ENCODE measurements around the gene ADAM22.

Gene ADAM22

DNA sequence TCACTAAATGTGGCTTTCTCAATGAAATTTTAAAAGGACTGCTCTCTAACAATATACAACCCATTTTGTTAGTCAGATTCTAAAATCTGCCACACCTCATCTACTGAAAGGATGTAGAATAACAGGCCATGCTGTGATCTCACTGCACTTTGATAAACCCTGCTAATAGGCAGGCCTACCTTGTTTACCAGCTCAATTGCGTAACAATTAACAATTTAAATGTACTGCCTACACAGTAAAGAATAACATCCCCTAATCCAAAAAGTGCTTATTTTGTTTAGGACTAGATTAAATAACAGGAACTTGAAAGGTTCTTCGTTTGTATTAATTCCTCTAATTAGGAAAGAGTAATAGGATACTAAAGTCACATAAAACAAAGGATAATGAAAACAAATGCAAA lies 281.2 kb downstream of the ADAM22 start:
- Histone ChIP-seq H3K27me3 (replicated peaks in 2 of 5; ENCODE audit: control insufficient read depth in 4 of 5, insufficient read depth in 5 of 5, low read length in 4 of 5) (no peaks in the 10 kb centered on the region), H3K4me1 (ENCODE audit: control extremely low read depth in 1 of 4, control insufficient read depth in 4 of 4, insufficient read depth in 4 of 4, low read length in 3 of 4) (peaks cover 15 to 22% (median 20%) of the 10 kb centered on the region in 4 experiments), H3K36me3 (ENCODE audit: control insufficient read depth in 4 of 4, insufficient read depth in 4 of 4, low read length in 3 of 4) (peaks cover 22 to 58% (median 40%) of the 10 kb centered on the region in 4 experiments), H3K4me3 (ENCODE audit: control insufficient read depth in 1 of 7, extremely low read depth in 1 of 7, insufficient read depth in 4 of 7, low read depth in 2 of 7, low read length in 6 of 7) (no peak overlapping the region), H3K9me3 (ENCODE audit: control extremely low read depth in 1 of 5, control insufficient read depth in 4 of 5, insufficient read depth in 2 of 5, low read depth in 1 of 5, low read length in 4 of 5) (no peaks in the 10 kb centered on the region), H3K27ac (ENCODE audit: insufficient read depth in 1 of 2, low read depth in 1 of 2, low read length in 2 of 2, poor library complexity in 1 of 2, severe bottlenecking in 2 of 2) (no peak overlapping the region)
- DNase-seq = no peak
- ChIA-PET POLR2A (no interaction called here), CTCF (no interaction called here)
- WGBS (ENCODE audit: insufficient coverage) = no CpG with 5 or more reads among the region's 2 CpGs

- ChIA-PET CTCF (interaction anchor here (1.0 kb wide), 1 partner anchor 8 kb away, joined by 4 read pairs; no protein-coding TSS in a partner anchor), POLR2A (no interaction called here)
- Histone ChIP-seq H3K27ac (ENCODE audit: insufficient read depth in 1 of 2, low read depth in 1 of 2, low read length in 2 of 2, poor library complexity in 1 of 2, severe bottlenecking in 2 of 2) (no peak overlapping the region), H3K36me3 (ENCODE audit: control insufficient read depth in 4 of 4, insufficient read depth in 4 of 4, low read length in 3 of 4) (peaks cover 19 to 54% (median 39%) of the 10 kb centered on the region in 4 experiments), H3K27me3 (replicated peaks in 2 of 5; ENCODE audit: control insufficient read depth in 4 of 5, insufficient read depth in 5 of 5, low read length in 4 of 5) (no peaks in the 10 kb centered on the region), H3K9me3 (ENCODE audit: control extremely low read depth in 1 of 5, control insufficient read depth in 4 of 5, insufficient read depth in 2 of 5, low read depth in 1 of 5, low read length in 4 of 5) (no peaks in the 10 kb centered on the region), H3K4me1 (ENCODE audit: control extremely low read depth in 1 of 4, control insufficient read depth in 4 of 4, insufficient read depth in 4 of 4, low read length in 3 of 4) (peaks cover 18 to 32% (median 26%) of the 10 kb centered on the region in 4 experiments), H3K4me3 (ENCODE audit: control insufficient read depth in 1 of 7, extremely low read depth in 1 of 7, insufficient read depth in 4 of 7, low read depth in 2 of 7, low read length in 6 of 7) (no peak overlapping the region)
- DNase-seq = no peak
Observed at GRCh38 chr7:88216276-88216675, 282.2 kb downstream of the ADAM22 start.

GRCh38 chr7:88217675-88218428 lies 283.8 kb downstream of the ADAM22 start:
- H3K36me3 ChIP-seq (ENCODE audit: control insufficient read depth in 4 of 4, insufficient read depth in 4 of 4, low read length in 3 of 4) = peaks cover 16 to 38% (median 27%) of the 10 kb centered on the region in 4 experiments
- peak in 2 of 3 donors; percentile 46 to 64 for DNase-seq
- ChIA-PET POLR2A (no interaction called here), CTCF (interaction anchor here (0.9 to 1.2 kb wide), 5 partner anchors 10 to 51 kb away, joined by 3 to 7 read pairs (median 3); no protein-coding TSS in a partner anchor)
- H3K9me3 ChIP-seq (ENCODE audit: control extremely low read depth in 1 of 5, control insufficient read depth in 4 of 5, insufficient read depth in 2 of 5, low read depth in 1 of 5, low read length in 4 of 5) = no peaks in the 10 kb centered on the region
- peaks cover 18 to 33% (median 26%) of the 10 kb centered on the region in 4 experiments for H3K4me1 ChIP-seq (ENCODE audit: control extremely low read depth in 1 of 4, control insufficient read depth in 4 of 4, insufficient read depth in 4 of 4, low read length in 3 of 4)
- 13% methylated on average over 1 of the region's 1 CpG for WGBS (ENCODE audit: insufficient coverage)
- H3K27ac ChIP-seq (ENCODE audit: insufficient read depth in 1 of 2, low read depth in 1 of 2, low read length in 2 of 2, poor library complexity in 1 of 2, severe bottlenecking in 2 of 2) = peak overlapping the region; percentile 97 to 98
- H3K27me3 ChIP-seq (replicated peaks in 2 of 5; ENCODE audit: control insufficient read depth in 4 of 5, insufficient read depth in 5 of 5, low read length in 4 of 5) = no peaks in the 10 kb centered on the region
- H3K4me3 ChIP-seq (ENCODE audit: control insufficient read depth in 1 of 7, extremely low read depth in 1 of 7, insufficient read depth in 4 of 7, low read depth in 2 of 7, low read length in 6 of 7) = peak overlapping the region in 6 of 7 experiments; percentile 50 to 98 (median 92)

DNA sequence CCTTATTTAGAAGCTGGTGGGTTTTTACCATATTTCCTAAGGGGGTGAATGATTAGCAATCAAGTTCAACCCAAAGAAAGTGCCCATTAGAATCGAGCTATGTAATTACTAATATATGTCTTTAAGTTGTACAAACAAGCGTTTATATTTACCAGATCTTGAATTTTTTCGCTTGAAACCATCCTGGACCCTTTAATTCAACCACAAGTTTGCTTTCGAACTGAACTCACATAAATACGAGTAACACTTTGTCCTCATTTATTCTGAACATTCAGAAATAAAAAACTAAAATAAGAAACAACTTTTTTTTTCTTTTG lies 284.3 kb downstream of the ADAM22 start:
- H3K27me3 ChIP-seq (replicated peaks in 2 of 5; ENCODE audit: control insufficient read depth in 4 of 5, insufficient read depth in 5 of 5, low read length in 4 of 5) = no peaks in the 10 kb centered on the region
- H3K4me3 ChIP-seq (ENCODE audit: control insufficient read depth in 1 of 7, extremely low read depth in 1 of 7, insufficient read depth in 4 of 7, low read depth in 2 of 7, low read length in 6 of 7) = peak overlapping the region in 6 of 7 experiments; percentile 83 to 98 (median 94)
- peaks cover 18 to 33% (median 26%) of the 10 kb centered on the region in 4 experiments for H3K4me1 ChIP-seq (ENCODE audit: control extremely low read depth in 1 of 4, control insufficient read depth in 4 of 4, insufficient read depth in 4 of 4, low read length in 3 of 4)
- WGBS (ENCODE audit: insufficient coverage) = 10% methylated on average over 3 of the region's 5 CpGs
- peak in 2 of 3 donors; percentile 59 to 72 for DNase-seq
- ChIA-PET CTCF (interaction anchor here (0.9 to 1.1 kb wide), 4 partner anchors 11 to 51 kb away, joined by 3 to 7 read pairs (median 3); no protein-coding TSS in a partner anchor), POLR2A (no interaction called here)
- H3K36me3 ChIP-seq (ENCODE audit: control insufficient read depth in 4 of 4, insufficient read depth in 4 of 4, low read length in 3 of 4) = peaks cover 13 to 33% (median 25%) of the 10 kb centered on the region in 4 experiments
- H3K27ac ChIP-seq (ENCODE audit: insufficient read depth in 1 of 2, low read depth in 1 of 2, low read length in 2 of 2, poor library complexity in 1 of 2, severe bottlenecking in 2 of 2) = peak overlapping the region; percentile 97 to 98
- no peaks in the 10 kb centered on the region for H3K9me3 ChIP-seq (ENCODE audit: control extremely low read depth in 1 of 5, control insufficient read depth in 4 of 5, insufficient read depth in 2 of 5, low read depth in 1 of 5, low read length in 4 of 5)

DNA sequence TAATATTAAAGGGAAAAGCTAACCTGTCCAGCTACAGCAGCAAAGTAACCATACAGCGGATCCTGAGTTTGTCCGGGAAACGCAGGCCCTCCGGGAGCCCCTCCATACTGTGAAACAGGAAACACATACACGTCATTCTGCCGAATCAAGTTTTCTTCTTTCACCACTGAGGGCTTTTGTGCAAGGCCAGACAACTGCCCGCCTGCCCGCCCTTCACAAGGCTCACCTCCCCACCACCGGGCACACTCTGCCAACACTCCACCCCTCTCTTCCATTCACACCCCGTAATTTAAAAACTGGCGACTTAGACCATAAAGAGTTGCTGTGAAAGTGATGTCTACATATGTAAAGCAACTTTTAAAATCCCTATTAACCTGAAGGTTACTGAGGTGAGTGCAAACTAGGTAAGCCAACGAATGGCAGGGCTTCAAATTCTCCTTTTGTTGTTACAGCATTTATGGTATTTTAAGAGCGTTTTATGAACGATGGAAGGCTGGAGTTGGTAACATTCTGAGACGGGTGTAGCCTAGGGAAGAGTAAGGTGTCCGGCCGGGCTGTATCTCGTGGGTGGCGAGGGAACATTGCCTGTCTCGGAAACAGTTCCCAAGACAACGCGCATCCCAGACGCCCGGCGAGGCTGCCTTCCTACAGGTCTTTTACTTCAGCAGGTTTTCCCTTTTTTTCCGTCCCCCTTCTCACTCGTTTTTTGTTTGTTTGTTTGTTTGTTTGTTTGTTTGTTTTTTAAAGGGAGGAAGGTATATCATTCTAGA lies 285.0 kb downstream of the ADAM22 start:
- Histone ChIP-seq H3K9me3 (ENCODE audit: control extremely low read depth in 1 of 5, control insufficient read depth in 4 of 5, insufficient read depth in 2 of 5, low read depth in 1 of 5, low read length in 4 of 5) (no peaks in the 10 kb centered on the region), H3K4me3 (ENCODE audit: control insufficient read depth in 1 of 7, extremely low read depth in 1 of 7, insufficient read depth in 4 of 7, low read depth in 2 of 7, low read length in 6 of 7) (peak overlapping the region; percentile 49 to 98 (median 93)), H3K27ac (ENCODE audit: insufficient read depth in 1 of 2, low read depth in 1 of 2, low read length in 2 of 2, poor library complexity in 1 of 2, severe bottlenecking in 2 of 2) (peak overlapping the region; percentile 97 to 98), H3K4me1 (ENCODE audit: control extremely low read depth in 1 of 4, control insufficient read depth in 4 of 4, insufficient read depth in 4 of 4, low read length in 3 of 4) (peaks cover 18 to 33% (median 26%) of the 10 kb centered on the region in 4 experiments), H3K27me3 (replicated peaks in 2 of 5; ENCODE audit: control insufficient read depth in 4 of 5, insufficient read depth in 5 of 5, low read length in 4 of 5) (no peaks in the 10 kb centered on the region), H3K36me3 (ENCODE audit: control insufficient read depth in 4 of 4, insufficient read depth in 4 of 4, low read length in 3 of 4) (peaks cover 13 to 26% (median 22%) of the 10 kb centered on the region in 4 experiments)
- POLR2A ChIA-PET = no interaction called here
- 0% methylated on average over 12 of the region's 27 CpGs for WGBS (ENCODE audit: insufficient coverage)
- peak; percentile 56 to 80 (median 70) for DNase-seq
- CTCF ChIA-PET = interaction anchor here (0.9 to 1.1 kb wide), 3 partner anchors 11 to 52 kb away, joined by 3 to 7 read pairs (median 3); no protein-coding TSS in a partner anchor

- Histone ChIP-seq H3K4me3 (ENCODE audit: control insufficient read depth in 1 of 7, extremely low read depth in 1 of 7, insufficient read depth in 4 of 7, low read depth in 2 of 7, low read length in 6 of 7) (peak within 1 kb of the TSS; percentile 83 to 98 (median 93)), H3K27ac (ENCODE audit: insufficient read depth in 1 of 2, low read depth in 1 of 2, low read length in 2 of 2, poor library complexity in 1 of 2, severe bottlenecking in 2 of 2) (peak within 1 kb of the TSS; percentile 97 to 98), H3K9me3 (ENCODE audit: control extremely low read depth in 1 of 5, control insufficient read depth in 4 of 5, insufficient read depth in 2 of 5, low read depth in 1 of 5, low read length in 4 of 5) (no peaks in the 10 kb centered on the region), H3K27me3 (replicated peaks in 2 of 5; ENCODE audit: control insufficient read depth in 4 of 5, insufficient read depth in 5 of 5, low read length in 4 of 5) (no peaks in the 10 kb centered on the region), H3K36me3 (ENCODE audit: control insufficient read depth in 4 of 4, insufficient read depth in 4 of 4, low read length in 3 of 4) (peaks cover 6 to 18% (median 15%) of the 10 kb centered on the region in 4 experiments), H3K4me1 (ENCODE audit: control extremely low read depth in 1 of 4, control insufficient read depth in 4 of 4, insufficient read depth in 4 of 4, low read length in 3 of 4) (peaks cover 21 to 39% (median 28%) of the 10 kb centered on the region in 4 experiments)
- ChIA-PET CTCF (interaction anchor here (0.5 to 1.5 kb wide), 2 partner anchors 9 to 13 kb away, joined by 3 to 6 read pairs; no protein-coding TSS in a partner anchor), POLR2A (interaction anchor here (0.6 kb wide), 1 partner anchor 284 kb away, joined by 3 read pairs; no protein-coding TSS in a partner anchor)
- WGBS (ENCODE audit: insufficient coverage) = 0% methylated on average over 55 of the region's 75 CpGs
- peak; percentile 92 to 95 (median 92) for DNase-seq
Observed at GRCh38 chr7:88219781-88220747, 286.0 kb downstream of the ADAM22 start, which contains the start of gene SRI. Gene SRI, minus strand, starts transcription at chr7:88220038. Its CDS starts 12 bp downstream, at chr7:88220026.

Measured in common myeloid progenitor, CD34-positive (primary cell).